ENCODE data around the gene MLST8.

DNA sequence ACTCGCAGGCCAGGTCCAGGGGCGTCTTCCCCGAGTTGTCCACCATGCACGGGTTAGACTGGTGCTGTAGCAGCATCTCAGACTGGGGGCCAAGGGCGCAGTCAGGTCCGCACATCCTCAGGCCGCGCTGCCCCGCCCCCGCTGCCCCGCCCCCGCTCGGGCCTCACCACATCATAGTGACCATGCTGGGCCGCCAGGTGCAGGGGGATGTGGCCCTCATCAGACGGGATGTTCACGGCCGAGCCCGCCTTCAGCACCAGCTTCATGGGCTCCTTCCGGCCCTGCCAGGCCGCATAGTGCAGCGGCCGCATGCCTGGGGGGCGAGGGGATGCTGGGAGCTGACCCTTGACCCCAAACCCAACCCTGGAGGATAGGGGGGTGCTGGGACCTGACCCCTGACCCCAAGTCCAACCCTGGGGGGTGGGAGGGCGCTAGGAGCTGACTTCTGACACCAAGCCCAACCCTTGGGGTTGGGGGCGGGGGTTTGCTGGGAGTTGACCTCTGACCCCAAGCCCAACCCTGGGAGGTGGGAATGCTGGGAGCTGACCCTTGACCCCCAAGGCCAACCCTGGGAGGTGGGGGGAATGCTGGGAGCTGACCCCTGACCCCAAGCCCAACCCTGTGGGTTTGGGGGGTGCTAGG lies 15.9 kb upstream of the MLST8 start:
- TF ChIP-seq HDGF (IDR thresholded peaks at IDR 0.05; ENCODE audit: borderline replicate concordance) (no peak), LEF1 (IDR thresholded peaks at IDR 0.05; ENCODE audit: borderline replicate concordance) (no peak), TARDBP (IDR thresholded peaks at IDR 0.05) (no peak)
